ENCODE measurements around the gene GOLGA5. TPM values are rescaled to one million over a fixed set of nuclear protein-coding genes. Genes with fewer than 3 reads are reported as not detected.
"Not testable (repeated sequence)": the region's sequence is repeated elsewhere in the genome, so short reads cannot be mapped to it uniquely, and the experiment has no call there.

Gene GOLGA5
- total and polyA plus RNA-seq, 2 of the 8 experiments (the other 6 are each of a cell fraction or from before 2014, with no cell fraction given), result 13.0 to 25.4 TPM

DNA sequence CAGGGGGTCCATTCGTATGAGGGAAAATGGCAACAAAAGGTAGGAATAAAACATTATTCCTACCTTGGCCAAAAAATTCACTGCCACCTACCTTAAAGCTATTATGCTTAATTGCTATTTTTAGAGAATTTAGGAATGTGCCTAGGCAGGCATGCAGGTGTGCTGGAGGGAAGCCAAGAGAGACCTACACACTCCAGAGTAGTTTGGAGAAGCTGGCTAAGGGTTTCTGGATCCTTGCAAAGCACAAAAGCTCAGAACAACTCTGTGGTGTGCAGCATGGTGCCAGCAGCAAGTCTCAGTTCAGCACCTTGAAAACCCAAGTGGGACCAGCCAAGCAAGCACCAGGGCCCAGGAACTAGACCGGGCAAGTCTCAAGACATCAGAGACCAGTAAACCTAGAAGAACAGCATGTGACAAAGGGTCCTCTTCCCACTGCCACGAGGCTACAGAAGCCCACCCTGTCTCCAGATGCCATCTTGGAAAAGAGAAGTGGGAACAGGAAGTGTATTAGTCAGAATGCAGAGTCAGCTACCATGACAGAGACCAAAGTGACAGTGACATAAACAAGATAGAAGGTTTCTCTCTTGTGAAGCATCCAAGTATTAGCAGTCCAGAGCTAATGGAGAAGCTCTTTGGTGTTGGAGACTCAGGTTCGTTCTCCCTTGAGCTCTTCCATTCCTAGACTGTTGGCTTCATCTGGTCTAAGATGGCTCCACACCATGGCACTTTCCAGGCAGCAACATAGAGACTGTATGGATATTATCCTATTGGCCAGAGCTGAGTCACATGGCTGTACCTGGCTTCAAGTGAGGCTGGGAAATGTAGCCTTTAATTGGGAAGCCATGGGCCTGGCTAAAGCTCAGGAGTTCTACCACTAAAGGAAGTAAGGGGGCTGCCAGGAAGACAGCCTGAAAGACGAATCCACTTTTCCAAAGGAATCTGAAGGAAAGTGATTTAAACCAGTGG lies 30.2 kb upstream of the GOLGA5 start:
- WGBS, 2 experiments (ENCODE audit: extremely low coverage in 1 of 2, insufficient coverage in 1 of 2, insufficient read length in 1 of 2, insufficient replicate concordance in 2 of 2, low coverage in 1 of 2, low lambda C conversion rate in 2 of 2, missing lambda C conversion rate in 1 of 2), result 79% methylated on average over 3 of the region's 5 CpGs; no CpG with 5 or more reads in 1 of the 2 experiments
- not testable (repeated sequence) for H3K4me2 ChIP-seq (ENCODE audit: insufficient read depth in 1 of 2, low read depth in 2 of 2, low read length in 2 of 2); H3K79me2 ChIP-seq (ENCODE audit: control insufficient read depth in 1 of 2, insufficient read depth in 2 of 2, low read length in 2 of 2); H3K79me1 ChIP-seq (ENCODE audit: low read depth, low read length); H4K91ac ChIP-seq (replicated peaks; ENCODE audit: insufficient read length, low read length); H3K4me1 ChIP-seq (replicated peaks in 1 of 4; ENCODE audit: control insufficient read depth in 3 of 4, insufficient read depth in 4 of 4, low read length in 3 of 4); H2BK20ac ChIP-seq (ENCODE audit: low read length); H4K5ac ChIP-seq (ENCODE audit: insufficient read length, low read depth, low read length); H2BK15ac ChIP-seq (ENCODE audit: low read length); H3K9ac ChIP-seq (replicated peaks in 1 of 4; ENCODE audit: extremely low read depth in 1 of 4, low read depth in 3 of 4, low read length in 3 of 4); DNase-seq (ENCODE audit: low read depth in 1 of 2, low spot score in 2 of 2); H3K27ac ChIP-seq (ENCODE audit: low read depth, low read length); H3K4me3 ChIP-seq (ENCODE audit: extremely low read depth in 1 of 4, insufficient read depth in 2 of 4, low read depth in 3 of 4, low read length in 4 of 4); H3K23me2 ChIP-seq (ENCODE audit: low read depth, low read length); H4K8ac ChIP-seq (ENCODE audit: extremely low read depth, insufficient read depth, low read length); H3K4ac ChIP-seq (replicated peaks; ENCODE audit: insufficient read length, low read depth, low read length); H3K14ac ChIP-seq (ENCODE audit: insufficient read length); H2BK120ac ChIP-seq (replicated peaks; ENCODE audit: low read depth, low read length); H3K36me3 ChIP-seq (ENCODE audit: control insufficient read depth in 2 of 4, insufficient read depth in 4 of 4, low read length in 3 of 4); H3K18ac ChIP-seq (ENCODE audit: extremely low read depth, low read length); H3K56ac ChIP-seq (replicated peaks; ENCODE audit: insufficient read length, low read depth, low read length); H2AK5ac ChIP-seq (ENCODE audit: low read depth, low read length); H4K20me1 ChIP-seq (replicated peaks in 1 of 2; ENCODE audit: control insufficient read depth in 1 of 2, insufficient read depth in 2 of 2, low read length in 2 of 2); H3K27me3 ChIP-seq (replicated peaks in 1 of 4; ENCODE audit: control insufficient read depth in 3 of 4, extremely low read depth in 1 of 4, insufficient read depth in 3 of 4, low read length in 3 of 4); H2AFZ ChIP-seq (ENCODE audit: low read length); H3K9me3 ChIP-seq (ENCODE audit: insufficient read depth in 2 of 2, low read depth in 1 of 2, low read length in 1 of 2); H2BK12ac ChIP-seq (ENCODE audit: low read depth, low read length); H3K23ac ChIP-seq (ENCODE audit: insufficient read length); H2BK5ac ChIP-seq (ENCODE audit: low read depth, low read length)
- CTCF ChIA-PET (ENCODE audit: partially characterized antibody), result interaction anchor here (1.6 kb wide), 1 partner anchor 77 kb away, joined by 5 read pairs; no protein-coding TSS in a partner anchor
- POLR2A ChIA-PET (ENCODE audit: partially characterized antibody), result interaction anchor here (1.3 kb wide), 1 partner anchor 16 kb away, joined by 3 read pairs; the partner anchor contains the start of gene LGMN
- FAIRE-seq, result peak; percentile 90
